Gastrocnemius medialis (tissue), 4 donors: ENCODE data around the gene GPHN.

Experiments
- POLR2A ChIP-seq, 2 donors: fragments of 450-650 bp; IDR thresholded peaks; one replicate each; pipeline ENCODE4 v1.6.1; 2017; ENCODE audit warnings: antibody characterized with exemption in 2 of 2, mild to moderate bottlenecking in 2 of 2, moderate library complexity in 2 of 2
- TF ChIP-seq, protein P1 (sequence below), 5 experiments: fragments of 450-650 bp in 3 of 5; fragments of 200-600 bp in 2 of 5; sonication (generic) in 2 of 5; IDR thresholded peaks in 4 of 5; conservative IDR thresholded peaks in 1 of 5; 1 replicate in 4 of 5; 2 replicates in 1 of 5; pipeline ENCODE4 v1.5.1; 2016 to 2019; ENCODE audit warnings: antibody characterized with exemption in 5 of 5, mild to moderate bottlenecking in 3 of 5, moderate library complexity in 3 of 5

DNA sequence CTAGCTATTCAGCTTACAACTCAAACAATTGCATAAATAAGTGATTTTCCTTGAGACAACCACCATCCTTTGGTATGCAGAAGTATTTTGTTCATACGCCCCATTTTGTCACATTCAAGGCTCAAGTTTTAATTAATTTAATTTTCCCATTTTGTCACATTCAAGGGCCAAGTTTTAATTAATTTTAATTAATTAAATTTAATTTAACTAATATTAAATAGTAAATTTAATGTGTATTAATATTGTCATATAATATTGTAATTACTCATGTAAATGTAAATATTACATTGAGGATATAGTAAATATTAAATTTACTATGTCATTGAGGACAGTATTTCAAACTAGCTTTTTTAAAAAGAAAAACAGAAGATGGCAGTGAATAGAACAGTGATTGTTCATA is 464.5 kb downstream of the GPHN start:
- TF ChIP-seq, protein P1, sequence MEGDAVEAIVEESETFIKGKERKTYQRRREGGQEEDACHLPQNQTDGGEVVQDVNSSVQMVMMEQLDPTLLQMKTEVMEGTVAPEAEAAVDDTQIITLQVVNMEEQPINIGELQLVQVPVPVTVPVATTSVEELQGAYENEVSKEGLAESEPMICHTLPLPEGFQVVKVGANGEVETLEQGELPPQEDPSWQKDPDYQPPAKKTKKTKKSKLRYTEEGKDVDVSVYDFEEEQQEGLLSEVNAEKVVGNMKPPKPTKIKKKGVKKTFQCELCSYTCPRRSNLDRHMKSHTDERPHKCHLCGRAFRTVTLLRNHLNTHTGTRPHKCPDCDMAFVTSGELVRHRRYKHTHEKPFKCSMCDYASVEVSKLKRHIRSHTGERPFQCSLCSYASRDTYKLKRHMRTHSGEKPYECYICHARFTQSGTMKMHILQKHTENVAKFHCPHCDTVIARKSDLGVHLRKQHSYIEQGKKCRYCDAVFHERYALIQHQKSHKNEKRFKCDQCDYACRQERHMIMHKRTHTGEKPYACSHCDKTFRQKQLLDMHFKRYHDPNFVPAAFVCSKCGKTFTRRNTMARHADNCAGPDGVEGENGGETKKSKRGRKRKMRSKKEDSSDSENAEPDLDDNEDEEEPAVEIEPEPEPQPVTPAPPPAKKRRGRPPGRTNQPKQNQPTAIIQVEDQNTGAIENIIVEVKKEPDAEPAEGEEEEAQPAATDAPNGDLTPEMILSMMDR (IDR thresholded peaks at IDR 0.05 in 4 of 5, conservative IDR thresholded peaks at IDR 0.05 in 1 of 5), result no peak
- no peak for TF ChIP-seq POLR2A (IDR thresholded peaks at IDR 0.05)
